ENCODE results near the gene MYO18B. TPM values are rescaled to one million over a fixed set of nuclear protein-coding genes. Genes with fewer than 3 reads are reported as not detected.

Gene MYO18B
- total RNA-seq, 2 donors from 2014 or later = 0.11 TPM; not detected in 1

DNA sequence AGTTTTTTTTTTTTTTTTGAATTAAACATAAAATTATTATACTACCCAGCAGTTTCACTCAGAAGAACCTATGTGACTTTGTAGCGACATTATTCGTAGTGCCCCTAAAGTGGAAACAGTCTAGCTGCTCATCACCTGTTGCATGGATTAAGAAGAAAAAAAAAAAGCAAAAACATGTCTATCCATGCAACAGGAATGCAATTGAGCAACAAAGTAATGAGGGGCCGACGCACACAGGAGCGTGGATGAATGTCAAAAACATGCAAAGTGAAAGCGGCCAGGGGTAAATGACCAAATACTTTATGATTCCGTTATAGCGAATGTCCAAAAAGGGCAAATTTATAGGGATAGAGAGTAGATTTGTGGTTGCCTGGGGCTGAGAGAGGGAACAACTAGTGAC is 16.3 kb downstream of the MYO18B start:
- TF ChIP-seq, protein P1, sequence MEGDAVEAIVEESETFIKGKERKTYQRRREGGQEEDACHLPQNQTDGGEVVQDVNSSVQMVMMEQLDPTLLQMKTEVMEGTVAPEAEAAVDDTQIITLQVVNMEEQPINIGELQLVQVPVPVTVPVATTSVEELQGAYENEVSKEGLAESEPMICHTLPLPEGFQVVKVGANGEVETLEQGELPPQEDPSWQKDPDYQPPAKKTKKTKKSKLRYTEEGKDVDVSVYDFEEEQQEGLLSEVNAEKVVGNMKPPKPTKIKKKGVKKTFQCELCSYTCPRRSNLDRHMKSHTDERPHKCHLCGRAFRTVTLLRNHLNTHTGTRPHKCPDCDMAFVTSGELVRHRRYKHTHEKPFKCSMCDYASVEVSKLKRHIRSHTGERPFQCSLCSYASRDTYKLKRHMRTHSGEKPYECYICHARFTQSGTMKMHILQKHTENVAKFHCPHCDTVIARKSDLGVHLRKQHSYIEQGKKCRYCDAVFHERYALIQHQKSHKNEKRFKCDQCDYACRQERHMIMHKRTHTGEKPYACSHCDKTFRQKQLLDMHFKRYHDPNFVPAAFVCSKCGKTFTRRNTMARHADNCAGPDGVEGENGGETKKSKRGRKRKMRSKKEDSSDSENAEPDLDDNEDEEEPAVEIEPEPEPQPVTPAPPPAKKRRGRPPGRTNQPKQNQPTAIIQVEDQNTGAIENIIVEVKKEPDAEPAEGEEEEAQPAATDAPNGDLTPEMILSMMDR (IDR thresholded peaks at IDR 0.05) = no peak
- Histone ChIP-seq H3K9ac (ENCODE audit: low read depth in 2 of 2, low read length in 2 of 2) (no peak overlapping the region), H3K36me3 (no peaks in the 10 kb centered on the region), H3K27ac (no peak overlapping the region), H3K27me3 (no peaks in the 10 kb centered on the region), H3K4me3 (no peak overlapping the region), H3K4me1 (no peaks in the 10 kb centered on the region), H3K9me3 (no peaks in the 10 kb centered on the region)
- intact Hi-C loops (cut with DNase I) = no loop called here
- DNase-seq = no peak

DNA sequence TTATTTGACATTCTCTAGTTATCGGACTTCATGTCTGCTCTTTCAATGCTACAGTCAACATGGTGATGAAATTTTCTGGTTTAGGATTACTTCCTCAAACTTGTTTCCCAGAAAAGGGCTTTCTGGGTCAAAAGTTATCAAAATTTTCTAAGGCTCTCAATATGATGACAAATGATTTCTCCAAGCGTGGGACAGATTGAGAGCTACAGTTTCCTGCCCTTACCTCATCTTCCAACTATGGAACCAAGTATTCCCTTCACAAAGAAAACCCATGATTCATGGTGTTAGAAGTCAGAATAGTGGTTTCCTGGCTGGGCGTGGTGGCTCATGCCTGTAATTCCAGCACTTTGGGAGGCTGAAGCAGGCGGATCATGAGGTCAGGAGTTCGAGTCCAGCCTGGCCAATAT is 17.8 kb downstream of the MYO18B start:
- H3K36me3 ChIP-seq = no peaks in the 10 kb centered on the region
- H3K9me3 ChIP-seq = no peaks in the 10 kb centered on the region
- no peak overlapping the region for H3K9ac ChIP-seq (ENCODE audit: low read depth in 2 of 2, low read length in 2 of 2)
- no peaks in the 10 kb centered on the region for H3K27me3 ChIP-seq
- DNase-seq = no peak
- intact Hi-C loops (cut with DNase I) = no loop called here
- TF ChIP-seq, protein P1 (IDR thresholded peaks at IDR 0.05) = no peak
- no peak overlapping the region for H3K27ac ChIP-seq
- no peaks in the 10 kb centered on the region for H3K4me1 ChIP-seq
- no peak overlapping the region for H3K4me3 ChIP-seq

DNA sequence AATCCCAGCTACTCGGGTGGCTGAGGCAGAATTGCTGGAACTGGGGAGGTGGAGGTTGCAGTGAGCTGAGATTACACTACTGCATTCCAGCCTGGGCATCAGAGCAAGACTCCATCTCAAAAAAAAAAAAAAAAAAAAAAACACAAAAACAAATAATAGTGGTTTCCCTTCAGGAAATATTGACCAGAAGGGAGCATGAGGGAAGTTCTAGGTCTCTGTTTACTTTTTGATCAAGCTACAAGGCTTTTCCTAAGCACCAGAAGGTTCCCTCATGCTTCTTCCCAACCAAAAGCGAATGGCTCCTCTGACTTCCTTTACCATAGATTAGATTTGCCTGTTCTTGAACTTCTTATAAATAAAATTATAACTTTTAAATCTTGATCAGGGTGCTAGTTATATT is 18.3 kb downstream of the MYO18B start:
- H3K36me3 ChIP-seq = no peaks in the 10 kb centered on the region
- TF ChIP-seq, protein P1 (IDR thresholded peaks at IDR 0.05) = no peak
- no peak for DNase-seq
- intact Hi-C loops (cut with DNase I) = no loop called here
- H3K4me3 ChIP-seq = no peak overlapping the region
- H3K27ac ChIP-seq = no peak overlapping the region
- H3K9ac ChIP-seq (ENCODE audit: low read depth in 2 of 2, low read length in 2 of 2) = no peak overlapping the region
- H3K4me1 ChIP-seq = no peaks in the 10 kb centered on the region
- no peaks in the 10 kb centered on the region for H3K9me3 ChIP-seq
- no peaks in the 10 kb centered on the region for H3K27me3 ChIP-seq

DNA sequence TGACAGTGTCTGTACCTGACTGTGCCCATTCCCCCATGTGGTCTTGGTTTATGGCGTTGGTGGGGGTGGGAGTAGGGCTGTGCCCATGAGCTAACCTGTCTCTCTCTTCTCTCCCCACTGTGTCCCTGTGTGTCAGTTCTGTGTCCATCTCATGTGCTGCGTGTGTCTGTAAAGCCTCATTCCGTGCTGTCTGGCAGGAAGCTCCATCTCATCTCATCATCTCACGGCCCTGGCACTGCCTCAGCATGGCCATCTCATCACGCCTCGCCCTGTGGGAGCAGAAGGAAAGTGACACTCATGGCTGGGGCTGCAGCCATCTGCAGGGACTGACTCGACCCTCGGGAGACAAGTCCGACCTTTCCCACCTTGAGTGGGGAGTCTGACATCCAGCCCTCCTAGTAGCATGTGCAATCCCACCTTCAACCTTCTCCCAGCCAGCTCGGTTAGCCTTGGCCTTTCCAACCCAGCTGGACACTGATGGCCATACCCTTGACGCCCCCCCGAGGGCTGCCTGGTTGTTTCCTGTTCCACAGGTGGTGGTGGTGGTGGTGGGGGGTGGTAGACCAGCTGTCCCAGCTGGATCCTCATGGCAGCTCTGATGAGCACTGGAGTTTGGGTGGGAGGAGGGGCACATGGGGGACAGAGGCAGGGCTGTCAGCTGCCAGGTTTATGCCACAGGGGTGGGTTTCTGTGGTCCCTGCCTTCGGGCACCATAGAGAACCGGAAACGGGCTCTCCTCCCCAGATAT is 19.0 kb downstream of the MYO18B start:
- no peaks in the 10 kb centered on the region for H3K36me3 ChIP-seq
- DNase-seq = no peak
- intact Hi-C loops (cut with DNase I) = no loop called here

DNA sequence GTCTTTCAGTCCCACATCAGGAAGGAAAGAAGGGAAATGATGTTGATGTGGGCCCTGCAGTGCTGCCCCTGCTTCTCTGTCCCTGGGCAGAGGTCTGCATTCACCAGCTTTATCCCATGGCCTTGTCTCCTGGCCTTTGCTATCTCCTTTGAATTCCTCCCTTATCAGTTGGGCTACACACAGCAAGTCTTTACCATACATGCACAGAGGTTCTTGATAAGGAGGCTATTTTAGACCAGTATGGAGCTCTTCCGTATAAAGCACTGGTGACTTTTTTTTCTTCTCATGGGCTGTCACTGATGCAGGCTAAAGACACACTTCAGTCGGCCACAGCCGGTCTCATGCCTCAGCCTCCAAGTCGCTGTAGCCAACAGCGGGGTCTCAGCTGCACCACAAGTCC is 20.2 kb downstream of the MYO18B start:
- H3K36me3 ChIP-seq = no peaks in the 10 kb centered on the region
- H3K27ac ChIP-seq = no peak overlapping the region
- no peaks in the 10 kb centered on the region for H3K27me3 ChIP-seq
- TF ChIP-seq, protein P1 (IDR thresholded peaks at IDR 0.05) = no peak
- no peaks in the 10 kb centered on the region for H3K4me1 ChIP-seq
- no peak overlapping the region for H3K4me3 ChIP-seq
- intact Hi-C loops (cut with DNase I) = no loop called here
- H3K9ac ChIP-seq (ENCODE audit: low read depth in 2 of 2, low read length in 2 of 2) = no peak overlapping the region
- no peak for DNase-seq
- H3K9me3 ChIP-seq = no peaks in the 10 kb centered on the region

More for the DNA sequence above, 19.0 kb downstream of the MYO18B start:
- Histone ChIP-seq H3K27me3 (no peaks in the 10 kb centered on the region), H3K9ac (ENCODE audit: low read depth in 2 of 2, low read length in 2 of 2) (no peak overlapping the region), H3K27ac (no peak overlapping the region), H3K4me1 (no peaks in the 10 kb centered on the region), H3K4me3 (no peak overlapping the region), H3K9me3 (no peaks in the 10 kb centered on the region)
- TF ChIP-seq, protein P1 (IDR thresholded peaks at IDR 0.05) = no peak

All from colonic mucosa (tissue), 4 donors.